Pancreas (tissue), 10 donors: ENCODE data around the gene PRR23E. TPM values are rescaled to one million over a fixed set of nuclear protein-coding genes. Genes with fewer than 3 reads are reported as not detected.

Experiments
- ATAC-seq, 4 donors: fragments of 200-7000 bp; cut with Tn5 transposase; one replicate each; pipeline versions ENCODE4 v1.8.0 to v1.9.1; 2020; ENCODE audit warnings: mild to moderate bottlenecking in 4 of 4, moderate library complexity in 4 of 4
- DNase-seq, 6 donors: peaks; one replicate each; pipeline ENCODE4 v3.0.0-alpha.2; 2020
- FAIRE-seq: peaks from 2 replicates; lab custom pipeline; 2012; peaks lifted over from hg19 to GRCh38; lab: Jason Lieb, UNC
- H3K27ac ChIP-seq, 4 donors: fragments of 200-600 bp; sonication (generic); 1 replicate in 3 of 4; 2 replicates in 1 of 4; pipeline versions ENCODE4 v1.5.0 to v1.8.0; 2020
- H3K27me3 ChIP-seq, 4 donors: fragments of 200-600 bp; one replicate each; pipeline ENCODE4 v1.8.0; 2021
- H3K36me3 ChIP-seq, 3 donors: fragments of 200-600 bp; sonication (generic) in 1 of 3; one replicate each; pipeline versions ENCODE4 v1.5.0 to v1.8.0; 2020 to 2021
- H3K4me1 ChIP-seq, 3 donors: fragments of 200-600 bp; one replicate each; pipeline ENCODE4 v1.8.0; 2021
- H3K4me3 ChIP-seq, 4 donors: fragments of 200-600 bp; sonication (generic) in 2 of 4; one replicate each; pipeline versions ENCODE4 v1.5.0 to v1.8.0; 2020 to 2021
- H3K9me3 ChIP-seq, 4 donors: fragments of 200-600 bp; one replicate each; pipeline ENCODE4 v1.8.0; 2021
- CTCF ChIP-seq, 4 donors: fragments of 200-600 bp; sonication (generic) in 3 of 4; IDR thresholded peaks; one replicate each; pipeline versions ENCODE4 v1.5.0 to v1.8.0; 2021; ENCODE audit warnings: antibody characterized with exemption in 4 of 4
- WGBS, 2 donors: extraction: QIAGEN DNeasy Blood & Tissue Kit; methylation state at CpG; one replicate each; pipeline ENCODE4 v1.1.7; 2013; 5-methylcytosine and 5-hydroxymethylcytosine counted together
- intact Hi-C, 3 donors: fragments of 100-400 bp; cut with DNase I; formaldehyde crosslinking; loops; one replicate each; pipeline versions ENCODE4 v1.11.1 to v1.14.2; 2022
- polyA plus RNA-seq, 2 donors: library from polyadenylated mRNA; stranded (reverse); fragments of 200-250 nt; gene quantifications; one replicate each; pipeline ENCODE4 v1.2.3, GENCODE V29; 2013
- total RNA-seq, 6 donors: library from RNA; stranded (reverse); fragmentation: NEBNext Ultra II Directional in 4 of 6; extraction: Animal tissue kit (Norgen Biotek cat#: 25700) in 4 of 6; gene quantifications; one replicate each; pipeline versions ENCODE4 v1.2.1 to v1.2.4, GENCODE V29; 2021 to 2023
- donor health status: healthy with polysubstance abuse.
- donor health status: DM: no; HTN: no; CAD: no; lungs with moderate emphysema.
- donor health status: DM: no; HTN: no; CAD: no.
- donor health status: control.
- donor health status: control.
- donor health status: Bipolar disorder and iron deficiency.
- donor health status: DM: yes; HTN: yes; CAD: no.
- donor health status: DM: no; HTN: no; CAD: no.
- donor health status: DM: no; HTN: no; CAD: no.
- donor health status: DM: yes; HTN: yes; CAD: no.

The PRR23E gene
- total and polyA plus RNA-seq, 8 donors, result not detected

- intact Hi-C loops, result no loop called here
- no peaks in the 10 kb centered on the region for H3K27me3 ChIP-seq
- no peak for TF ChIP-seq CTCF (IDR thresholded peaks at IDR 0.05)
- no peaks in the 10 kb centered on the region for H3K36me3 ChIP-seq
- no peak overlapping the region for H3K27ac ChIP-seq
- DNase-seq (no peak), FAIRE-seq (no peak), ATAC-seq (no peak)
- H3K4me1 ChIP-seq, result no peaks in the 10 kb centered on the region
- no peaks in the 10 kb centered on the region for H3K9me3 ChIP-seq
- 77 to 84% methylated on average over 13 of the region's 13 CpGs for WGBS, 2 donors
- no peak overlapping the region for H3K4me3 ChIP-seq
Measured at GRCh38 chr3:127209155-127209839, 16.4 kb downstream of the PRR23E start.

GRCh38 chr3:127209840-127210653 is 17.1 kb downstream of the PRR23E start:
- H3K4me1 ChIP-seq, result no peaks in the 10 kb centered on the region
- ATAC-seq (no peak), DNase-seq (no peak), FAIRE-seq (no peak)
- WGBS, 2 donors, result 74 to 76% methylated on average over 14 of the region's 14 CpGs
- intact Hi-C loops, result no loop called here
- H3K4me3 ChIP-seq, result no peak overlapping the region
- no peak for TF ChIP-seq CTCF (IDR thresholded peaks at IDR 0.05)
- H3K27me3 ChIP-seq, result no peaks in the 10 kb centered on the region
- no peak overlapping the region for H3K27ac ChIP-seq
- no peaks in the 10 kb centered on the region for H3K36me3 ChIP-seq
- H3K9me3 ChIP-seq, result no peaks in the 10 kb centered on the region

GRCh38 chr3:127210654-127210943 is 17.7 kb downstream of the PRR23E start:
- FAIRE-seq, result no peak
- intact Hi-C loops, result no loop called here
- H3K9me3 ChIP-seq, result no peaks in the 10 kb centered on the region

GRCh38 chr3:127211118-127212060 is 18.5 kb downstream of the PRR23E start:
- Histone ChIP-seq H3K4me3 (no peak overlapping the region), H3K27ac (no peak overlapping the region), H3K4me1 (no peaks in the 10 kb centered on the region), H3K9me3 (no peaks in the 10 kb centered on the region), H3K36me3 (no peaks in the 10 kb centered on the region), H3K27me3 (no peaks in the 10 kb centered on the region)
- ATAC-seq, result no peak
- no peak for TF ChIP-seq CTCF (IDR thresholded peaks at IDR 0.05)
- 83 to 89% methylated on average over 14 of the region's 14 CpGs for WGBS, 2 donors
- DNase-seq, result no peak
- intact Hi-C loops, result no loop called here
- no peak for FAIRE-seq

More at GRCh38 chr3:127210654-127210943, 17.7 kb downstream of the PRR23E start:
- Histone ChIP-seq H3K4me1 (no peaks in the 10 kb centered on the region), H3K36me3 (no peaks in the 10 kb centered on the region), H3K27ac (no peak overlapping the region), H3K27me3 (no peaks in the 10 kb centered on the region), H3K4me3 (no peak overlapping the region)
- ATAC-seq (no peak), DNase-seq (no peak)
- no peak for TF ChIP-seq CTCF (IDR thresholded peaks at IDR 0.05)
- WGBS, 2 donors, result 81 to 86% methylated on average over 7 of the region's 7 CpGs
